ENCODE results near the gene CDYL2. TPM values are rescaled to one million over a fixed set of nuclear protein-coding genes. Genes with fewer than 3 reads are reported as not detected.
A peak's percentile ranks its signal among the peaks of the same experiment; 100 is the strongest.

CDYL2 gene
- total RNA-seq, 1 experiment from 2014 or later, result 7.1 TPM

DNA sequence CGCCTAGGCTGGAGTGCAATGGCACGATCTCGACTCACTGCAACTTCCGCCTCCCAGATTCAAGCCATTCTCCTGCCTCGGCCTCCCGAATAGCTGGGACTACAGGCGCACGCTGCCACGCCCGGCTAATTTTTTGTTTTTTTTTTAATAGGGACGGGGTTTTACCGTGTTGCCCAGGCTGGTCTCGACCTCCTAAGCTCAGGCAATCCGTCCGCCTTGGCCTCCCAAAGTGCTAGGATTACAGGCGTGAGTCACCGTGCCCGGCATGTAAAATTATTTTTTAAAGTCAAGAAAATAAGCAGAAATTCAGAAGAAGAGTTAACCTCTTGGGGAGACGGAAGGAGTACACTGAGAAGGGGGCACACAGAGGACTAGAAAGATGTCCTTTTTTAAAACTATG is 27.5 kb downstream of the CDYL2 start:
- Mint-ChIP-seq H3K27ac (ENCODE audit: low read depth, unreplicated experiment) (no peak overlapping the region), H3K27me3 (ENCODE audit: insufficient read depth, unreplicated experiment) (no peaks in the 10 kb centered on the region), H3K36me3 (ENCODE audit: insufficient read depth, unreplicated experiment) (no peaks in the 10 kb centered on the region), H3K4me3 (ENCODE audit: unreplicated experiment) (peak overlapping the region; percentile 37), H3K9me3 (ENCODE audit: unreplicated experiment) (peaks cover 12% of the 10 kb centered on the region), H3K4me1 (ENCODE audit: insufficient read depth, unreplicated experiment) (no peaks in the 10 kb centered on the region)
- ChIA-PET POLR2A (no interaction called here), CTCF (interaction anchor here (0.7 kb wide), 1 partner anchor 8 kb away, joined by 3 read pairs; no protein-coding TSS in a partner anchor)
- TF ChIP-seq, protein P1, sequence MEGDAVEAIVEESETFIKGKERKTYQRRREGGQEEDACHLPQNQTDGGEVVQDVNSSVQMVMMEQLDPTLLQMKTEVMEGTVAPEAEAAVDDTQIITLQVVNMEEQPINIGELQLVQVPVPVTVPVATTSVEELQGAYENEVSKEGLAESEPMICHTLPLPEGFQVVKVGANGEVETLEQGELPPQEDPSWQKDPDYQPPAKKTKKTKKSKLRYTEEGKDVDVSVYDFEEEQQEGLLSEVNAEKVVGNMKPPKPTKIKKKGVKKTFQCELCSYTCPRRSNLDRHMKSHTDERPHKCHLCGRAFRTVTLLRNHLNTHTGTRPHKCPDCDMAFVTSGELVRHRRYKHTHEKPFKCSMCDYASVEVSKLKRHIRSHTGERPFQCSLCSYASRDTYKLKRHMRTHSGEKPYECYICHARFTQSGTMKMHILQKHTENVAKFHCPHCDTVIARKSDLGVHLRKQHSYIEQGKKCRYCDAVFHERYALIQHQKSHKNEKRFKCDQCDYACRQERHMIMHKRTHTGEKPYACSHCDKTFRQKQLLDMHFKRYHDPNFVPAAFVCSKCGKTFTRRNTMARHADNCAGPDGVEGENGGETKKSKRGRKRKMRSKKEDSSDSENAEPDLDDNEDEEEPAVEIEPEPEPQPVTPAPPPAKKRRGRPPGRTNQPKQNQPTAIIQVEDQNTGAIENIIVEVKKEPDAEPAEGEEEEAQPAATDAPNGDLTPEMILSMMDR (IDR thresholded peaks at IDR 0.05; ENCODE audit: unreplicated experiment), result no peak
- no TSS peak for BruUV-seq (replicated peaks)
- intact Hi-C loops (cut with micrococcal nuclease), result no loop called here
- no peak for DNase-seq (ENCODE audit: unreplicated experiment)

- no peaks in the 10 kb centered on the region for H3K9me3 Mint-ChIP-seq (ENCODE audit: unreplicated experiment)
- CTCF ChIA-PET, result interaction anchor here (0.7 kb wide), 2 partner anchors 45 to 264 kb away, joined by 3 to 4 read pairs; no protein-coding TSS in a partner anchor
- POLR2A ChIA-PET, result interaction anchor here (0.6 to 1.2 kb wide), 2 partner anchors 8 to 249 kb away, joined by 3 read pairs; no protein-coding TSS in a partner anchor
- no peak for DNase-seq (ENCODE audit: unreplicated experiment)
- H3K27ac Mint-ChIP-seq (ENCODE audit: low read depth, unreplicated experiment), result no peak overlapping the region
- no peaks in the 10 kb centered on the region for H3K4me1 Mint-ChIP-seq (ENCODE audit: insufficient read depth, unreplicated experiment)
- H3K36me3 Mint-ChIP-seq (ENCODE audit: insufficient read depth, unreplicated experiment), result no peaks in the 10 kb centered on the region
- no TSS peak for BruUV-seq (replicated peaks)
- no peaks in the 10 kb centered on the region for H3K27me3 Mint-ChIP-seq (ENCODE audit: insufficient read depth, unreplicated experiment)
- TF ChIP-seq, protein P1 (IDR thresholded peaks at IDR 0.05; ENCODE audit: unreplicated experiment), result no peak
- intact Hi-C loops (cut with micrococcal nuclease), result no loop called here
- H3K4me3 Mint-ChIP-seq (ENCODE audit: unreplicated experiment), result no peak overlapping the region
Observed at GRCh38 chr16:80775450-80775849, 28.9 kb downstream of the CDYL2 start.

- TF ChIP-seq, protein P1 (IDR thresholded peaks at IDR 0.05; ENCODE audit: unreplicated experiment), result no peak
- Mint-ChIP-seq H3K27me3 (ENCODE audit: insufficient read depth, unreplicated experiment) (no peaks in the 10 kb centered on the region), H3K9me3 (ENCODE audit: unreplicated experiment) (no peaks in the 10 kb centered on the region), H3K36me3 (ENCODE audit: insufficient read depth, unreplicated experiment) (no peaks in the 10 kb centered on the region), H3K4me1 (ENCODE audit: insufficient read depth, unreplicated experiment) (no peaks in the 10 kb centered on the region), H3K4me3 (ENCODE audit: unreplicated experiment) (no peak overlapping the region), H3K27ac (ENCODE audit: low read depth, unreplicated experiment) (no peak overlapping the region)
- CTCF ChIA-PET, result no interaction called here
- POLR2A ChIA-PET, result interaction anchor here (1.1 to 1.4 kb wide), 2 partner anchors 9 to 11 kb away, joined by 3 to 4 read pairs; no protein-coding TSS in a partner anchor
- intact Hi-C loops (cut with micrococcal nuclease), result no loop called here
- BruUV-seq (replicated peaks), result no TSS peak
- DNase-seq (ENCODE audit: unreplicated experiment), result no peak
Observed at GRCh38 chr16:80766798-80767197, 37.6 kb downstream of the CDYL2 start.

GRCh38 chr16:80759419-80760162 is 44.8 kb downstream of the CDYL2 start:
- intact Hi-C loops (cut with micrococcal nuclease), result no loop called here
- no peaks in the 10 kb centered on the region for H3K36me3 Mint-ChIP-seq (ENCODE audit: insufficient read depth, unreplicated experiment)
- no peak for DNase-seq (ENCODE audit: unreplicated experiment)
- no peaks in the 10 kb centered on the region for H3K9me3 Mint-ChIP-seq (ENCODE audit: unreplicated experiment)
- CTCF ChIA-PET, result no interaction called here
- no peak overlapping the region for H3K27ac Mint-ChIP-seq (ENCODE audit: low read depth, unreplicated experiment)
- H3K4me3 Mint-ChIP-seq (ENCODE audit: unreplicated experiment), result no peak overlapping the region
- H3K27me3 Mint-ChIP-seq (ENCODE audit: insufficient read depth, unreplicated experiment), result no peaks in the 10 kb centered on the region
- no peaks in the 10 kb centered on the region for H3K4me1 Mint-ChIP-seq (ENCODE audit: insufficient read depth, unreplicated experiment)
- POLR2A ChIA-PET, result no interaction called here
- TF ChIP-seq, protein P1 (IDR thresholded peaks at IDR 0.05; ENCODE audit: unreplicated experiment), result no peak
- BruUV-seq (replicated peaks), result no TSS peak

Data from MCF 10A (cell line).